ENCODE results near the gene POU2F3. TPM values are rescaled to one million over a fixed set of nuclear protein-coding genes. Genes with fewer than 3 reads are reported as not detected.
"Not testable (repeated sequence)": the region's sequence is repeated elsewhere in the genome, so short reads cannot be mapped to it uniquely, and the experiment has no call there.

The POU2F3 gene
- total and polyA plus RNA-seq, 8 donors = 0.12 to 2.6 (median 0.25) TPM

GRCh38 chr11:120268686-120269085, 28.7 kb downstream of the POU2F3 start:
- Histone ChIP-seq H3K27me3 (no peaks in the 10 kb centered on the region), H3K4me3 (no peak overlapping the region), H3K9me3 (no peaks in the 10 kb centered on the region), H3K4me1 (no peaks in the 10 kb centered on the region), H3K27ac (no peak overlapping the region), H3K36me3 (no peaks in the 10 kb centered on the region)
- intact Hi-C loops (cut with DNase I) = no loop called here
- TF ChIP-seq, protein P1, sequence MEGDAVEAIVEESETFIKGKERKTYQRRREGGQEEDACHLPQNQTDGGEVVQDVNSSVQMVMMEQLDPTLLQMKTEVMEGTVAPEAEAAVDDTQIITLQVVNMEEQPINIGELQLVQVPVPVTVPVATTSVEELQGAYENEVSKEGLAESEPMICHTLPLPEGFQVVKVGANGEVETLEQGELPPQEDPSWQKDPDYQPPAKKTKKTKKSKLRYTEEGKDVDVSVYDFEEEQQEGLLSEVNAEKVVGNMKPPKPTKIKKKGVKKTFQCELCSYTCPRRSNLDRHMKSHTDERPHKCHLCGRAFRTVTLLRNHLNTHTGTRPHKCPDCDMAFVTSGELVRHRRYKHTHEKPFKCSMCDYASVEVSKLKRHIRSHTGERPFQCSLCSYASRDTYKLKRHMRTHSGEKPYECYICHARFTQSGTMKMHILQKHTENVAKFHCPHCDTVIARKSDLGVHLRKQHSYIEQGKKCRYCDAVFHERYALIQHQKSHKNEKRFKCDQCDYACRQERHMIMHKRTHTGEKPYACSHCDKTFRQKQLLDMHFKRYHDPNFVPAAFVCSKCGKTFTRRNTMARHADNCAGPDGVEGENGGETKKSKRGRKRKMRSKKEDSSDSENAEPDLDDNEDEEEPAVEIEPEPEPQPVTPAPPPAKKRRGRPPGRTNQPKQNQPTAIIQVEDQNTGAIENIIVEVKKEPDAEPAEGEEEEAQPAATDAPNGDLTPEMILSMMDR (IDR thresholded peaks at IDR 0.05) = no peak
- ATAC-seq (no peak), DNase-seq (no peak), FAIRE-seq (no peak)
- 60 to 76% methylated on average over 5 of the region's 5 CpGs for WGBS, 2 donors

DNA sequence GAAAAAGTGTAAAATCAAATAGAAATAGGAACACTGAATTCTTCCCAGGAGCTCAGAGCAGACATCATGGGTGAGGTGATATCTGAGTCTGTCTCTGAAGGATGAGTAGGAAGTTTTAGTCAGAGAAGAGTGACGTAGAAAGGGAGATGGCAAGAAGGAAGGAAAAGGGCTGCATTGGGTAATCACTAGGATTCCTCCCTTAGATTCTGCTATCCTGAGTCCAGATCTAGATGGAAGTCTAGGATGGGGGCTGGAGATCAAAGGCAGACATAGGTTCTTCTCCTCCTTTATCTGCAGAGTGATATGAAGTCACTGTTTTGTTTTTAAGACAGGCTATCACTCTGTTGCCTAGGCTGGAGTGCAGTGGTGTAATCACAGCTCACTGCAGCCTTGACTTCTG, 30.4 kb downstream of the POU2F3 start:
- H3K9me3 ChIP-seq = no peaks in the 10 kb centered on the region
- DNase-seq = no peak
- 69 to 77% methylated on average over 1 of the region's 1 CpG for WGBS, 2 donors
- H3K36me3 ChIP-seq = no peaks in the 10 kb centered on the region
- FAIRE-seq = no peak
- no peaks in the 10 kb centered on the region for H3K27me3 ChIP-seq
- TF ChIP-seq, protein P1 (IDR thresholded peaks at IDR 0.05) = no peak
- no peaks in the 10 kb centered on the region for H3K4me1 ChIP-seq
- ATAC-seq = no peak
- H3K27ac ChIP-seq = no peak overlapping the region
- H3K4me3 ChIP-seq = no peak overlapping the region
- intact Hi-C loops (cut with DNase I) = no loop called here

- no peak overlapping the region for H3K27ac ChIP-seq
- DNase-seq (no peak), ATAC-seq (no peak), FAIRE-seq (no peak)
- WGBS, 2 donors = 85 to 87% methylated on average over 5 of the region's 5 CpGs
- H3K4me1 ChIP-seq = no peaks in the 10 kb centered on the region
- no peak overlapping the region for H3K4me3 ChIP-seq
- TF ChIP-seq, protein P1 (IDR thresholded peaks at IDR 0.05) = no peak
- H3K36me3 ChIP-seq = no peaks in the 10 kb centered on the region
- intact Hi-C loops (cut with DNase I) = no loop called here
- no peaks in the 10 kb centered on the region for H3K9me3 ChIP-seq
- no peaks in the 10 kb centered on the region for H3K27me3 ChIP-seq
These were observed 31.7 kb downstream of the POU2F3 start for GRCh38 chr11:120271672-120272071.

DNA sequence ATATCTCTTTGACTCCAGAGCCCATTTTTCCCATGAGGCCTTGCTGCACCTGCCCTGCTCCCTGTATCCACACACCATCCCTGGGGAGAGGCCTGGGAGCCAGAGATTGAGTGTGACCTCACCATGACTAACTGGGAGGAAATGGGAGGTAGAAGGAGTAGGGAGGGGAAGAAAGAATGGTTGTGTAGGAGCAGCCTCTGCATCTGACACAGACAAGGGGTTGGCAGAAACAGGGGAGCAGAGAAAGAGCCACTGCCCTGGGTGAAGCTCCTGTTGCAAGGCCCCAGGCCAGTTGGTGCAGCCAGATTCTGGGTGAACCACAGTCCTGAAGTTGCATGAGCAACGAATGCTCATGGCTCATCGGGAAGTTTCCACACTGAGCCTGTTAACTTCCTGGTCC, 32.4 kb downstream of the POU2F3 start:
- FAIRE-seq = no peak

GRCh38 chr11:120273432-120273831, 33.5 kb downstream of the POU2F3 start:
- TF ChIP-seq, protein P1 (IDR thresholded peaks at IDR 0.05) = no peak
- ATAC-seq = no peak
- H3K27ac ChIP-seq = no peak overlapping the region
- H3K4me3 ChIP-seq = no peak overlapping the region
- no peaks in the 10 kb centered on the region for H3K9me3 ChIP-seq
- WGBS, 2 donors = 84 to 90% methylated on average over 2 of the region's 2 CpGs
- FAIRE-seq = no peak
- H3K36me3 ChIP-seq = no peaks in the 10 kb centered on the region
- no peaks in the 10 kb centered on the region for H3K4me1 ChIP-seq
- no peaks in the 10 kb centered on the region for H3K27me3 ChIP-seq
- DNase-seq = no peak
- intact Hi-C loops (cut with DNase I) = no loop called here

More for the DNA sequence above, 32.4 kb downstream of the POU2F3 start:
- H3K27ac ChIP-seq = no peak overlapping the region
- WGBS, 2 donors = 88 to 92% methylated on average over 2 of the region's 2 CpGs
- DNase-seq = no peak
- no peaks in the 10 kb centered on the region for H3K36me3 ChIP-seq
- ATAC-seq = no peak
- H3K27me3 ChIP-seq = no peaks in the 10 kb centered on the region
- no peaks in the 10 kb centered on the region for H3K9me3 ChIP-seq
- H3K4me1 ChIP-seq = no peaks in the 10 kb centered on the region
- intact Hi-C loops (cut with DNase I) = no loop called here
- no peak overlapping the region for H3K4me3 ChIP-seq
- TF ChIP-seq, protein P1 (IDR thresholded peaks at IDR 0.05) = no peak

DNA sequence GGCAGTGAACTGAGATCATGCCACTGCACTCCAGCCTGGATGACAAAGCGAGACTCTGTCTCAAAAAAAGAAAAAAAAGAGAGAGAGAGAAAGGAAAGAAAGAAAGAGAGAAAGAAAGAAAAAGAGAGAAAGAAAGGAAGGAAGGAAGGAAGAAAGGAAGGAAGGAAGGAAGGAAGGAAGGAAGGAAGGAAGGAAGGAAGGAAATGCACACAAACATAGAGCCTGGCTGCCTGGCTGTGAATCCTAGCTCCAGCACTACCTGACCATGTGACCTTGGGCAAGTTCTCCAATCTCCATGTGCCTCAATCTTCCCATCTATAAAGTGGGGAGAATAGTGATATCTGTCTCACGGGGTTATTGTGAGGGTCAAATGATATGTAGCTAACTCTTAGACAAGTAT, 34.0 kb downstream of the POU2F3 start:
- ATAC-seq; intact Hi-C loops (cut with DNase I); DNase-seq; H3K27me3 ChIP-seq; H3K4me1 ChIP-seq; H3K36me3 ChIP-seq; FAIRE-seq; H3K4me3 ChIP-seq; H3K9me3 ChIP-seq; H3K27ac ChIP-seq: not testable (repeated sequence)
- 90 to 92% methylated on average over 2 of the region's 2 CpGs for WGBS, 2 donors

Data from pancreas (tissue), 10 donors.